ENCODE results near the gene TWF2. TPM values are rescaled to one million over a fixed set of nuclear protein-coding genes. Genes with fewer than 3 reads are reported as not detected.

Gene TWF2
- total and polyA plus RNA-seq, 10 of the 15 experiments (the other 5 are each of a cell fraction or from before 2014, with no cell fraction given): 0.16 to 106 (median 68.5) TPM

GRCh38 chr3:52237006-52237656 is 1.8 kb downstream of the TWF2 start:
- in situ Hi-C loops (cut with MboI) (no loop called here), intact Hi-C loops (cut with micrococcal nuclease; ENCODE audit: unreplicated experiment) (loop anchor here (1.0 kb wide), 1 partner anchor 102 kb away; no protein-coding TSS in a partner anchor)
- ATAC-seq (no peak), FAIRE-seq (no peak), DNase-seq (ENCODE audit: low read depth, low spot score) (no peak)
- RAD21 ChIA-PET (ENCODE audit: unreplicated experiment): interaction anchor here (1.4 to 1.8 kb wide), 3 partner anchors 9 to 51 kb away, joined by 5 to 6 read pairs (median 6); partner anchors contain the start of genes GLYCTK, PPM1M and WDR82
- Histone ChIP-seq H3K9ac (ENCODE audit: control insufficient read depth, insufficient read depth, low read length) (peak overlapping the region; percentile 87; the same call in 1 of the 2 replicates), H3K4me3 (peak overlapping the region; percentile 93), H3K9me3 (replicated peaks; ENCODE audit: control insufficient read depth, insufficient read depth, low read length) (no peaks in the 10 kb centered on the region), H3K4me2 (ENCODE audit: control insufficient read depth, insufficient read depth) (peak overlapping the region; percentile 81), H3K79me2 (ENCODE audit: control insufficient read depth, insufficient read depth, low read length) (peaks cover 39% of the 10 kb centered on the region), H3K36me3 (ENCODE audit: control insufficient read depth in 2 of 2, insufficient read depth in 2 of 2, low read length in 1 of 2) (peaks cover 2 to 5% of the 10 kb centered on the region in 2 experiments; a peak in 2 of 4 replicates), H2AFZ (ENCODE audit: control insufficient read depth, low read depth, low read length) (no peak overlapping the region), H3K27ac (ENCODE audit: control insufficient read depth, insufficient read depth) (peak overlapping the region; percentile 88), H3K27me3 (replicated peaks in 1 of 2; ENCODE audit: control insufficient read depth in 2 of 2, insufficient read depth in 2 of 2, low read length in 1 of 2) (no peaks in the 10 kb centered on the region), H4K20me1 (ENCODE audit: control insufficient read depth, insufficient read depth) (no peaks in the 10 kb centered on the region), H3K4me1 (ENCODE audit: control insufficient read depth, insufficient read depth, low read length) (peaks cover 36% of the 10 kb centered on the region)
- TF ChIP-seq BHLHE40 (IDR thresholded peaks at IDR 0.05; ENCODE audit: borderline replicate concordance in 1 of 2, low read depth in 2 of 2, low read length in 1 of 2) (no peak), EED (IDR thresholded peaks at IDR 0.05; ENCODE audit: low read depth) (0 out of 2 replicates have a peak, but pooled peaks have one; percentile 2)
- WGBS (ENCODE audit: insufficient coverage, insufficient replicate concordance, low lambda C conversion rate, missing lambda C conversion rate): 84% methylated on average over 6 of the region's 6 CpGs
- CTCF ChIA-PET: interaction anchor here (0.7 to 3.8 kb wide), 12 partner anchors 9 to 184 kb away, joined by 3 to 26 read pairs (median 5); partner anchors contain the start of gene TLR9
- SMC1A ChIA-PET (ENCODE audit: uncharacterized antibody, unreplicated experiment): interaction anchor here (1.0 to 4.2 kb wide), 7 partner anchors 12 to 102 kb away, joined by 3 to 25 read pairs (median 7); partner anchors contain the start of gene TLR9
- POLR2A ChIA-PET: interaction anchor here (0.8 to 7.2 kb wide), 4 partner anchors 12 to 101 kb away, joined by 3 to 43 read pairs (median 20); partner anchors contain the start of genes TLR9 and WDR82
- BruUV-seq (replicated peaks): no TSS peak

DNA sequence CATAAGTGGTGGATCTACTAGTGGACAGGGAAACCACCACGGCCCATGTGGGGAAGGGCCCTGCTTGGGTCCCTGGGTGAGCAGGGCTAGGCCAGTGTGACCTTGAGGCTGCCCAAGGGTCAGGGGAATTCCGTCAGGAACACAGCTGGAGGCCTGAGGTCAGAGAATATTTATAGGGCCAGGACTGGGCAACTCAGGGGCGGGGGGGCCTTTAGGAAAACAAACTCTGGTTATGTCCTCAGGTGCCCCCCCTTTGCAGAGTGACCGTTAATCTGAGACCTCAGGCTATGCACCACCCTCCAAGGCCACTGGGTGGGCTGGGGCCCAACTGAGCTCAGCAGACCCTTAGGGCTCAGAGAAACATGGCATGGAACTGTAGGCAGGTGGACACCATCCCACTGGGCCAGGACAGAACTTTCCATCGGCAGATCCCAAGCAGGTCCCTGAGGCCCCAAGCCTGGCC is 2.5 kb downstream of the TWF2 start:
- CTCF ChIA-PET: interaction anchor here (0.8 to 3.3 kb wide), 7 partner anchors 9 to 201 kb away, joined by 3 to 26 read pairs (median 5); no protein-coding TSS in a partner anchor
- no peak for TF ChIP-seq HSF1 (IDR thresholded peaks at IDR 0.05; ENCODE audit: low read depth, low read length)
- TF ChIP-seq, protein P1, sequence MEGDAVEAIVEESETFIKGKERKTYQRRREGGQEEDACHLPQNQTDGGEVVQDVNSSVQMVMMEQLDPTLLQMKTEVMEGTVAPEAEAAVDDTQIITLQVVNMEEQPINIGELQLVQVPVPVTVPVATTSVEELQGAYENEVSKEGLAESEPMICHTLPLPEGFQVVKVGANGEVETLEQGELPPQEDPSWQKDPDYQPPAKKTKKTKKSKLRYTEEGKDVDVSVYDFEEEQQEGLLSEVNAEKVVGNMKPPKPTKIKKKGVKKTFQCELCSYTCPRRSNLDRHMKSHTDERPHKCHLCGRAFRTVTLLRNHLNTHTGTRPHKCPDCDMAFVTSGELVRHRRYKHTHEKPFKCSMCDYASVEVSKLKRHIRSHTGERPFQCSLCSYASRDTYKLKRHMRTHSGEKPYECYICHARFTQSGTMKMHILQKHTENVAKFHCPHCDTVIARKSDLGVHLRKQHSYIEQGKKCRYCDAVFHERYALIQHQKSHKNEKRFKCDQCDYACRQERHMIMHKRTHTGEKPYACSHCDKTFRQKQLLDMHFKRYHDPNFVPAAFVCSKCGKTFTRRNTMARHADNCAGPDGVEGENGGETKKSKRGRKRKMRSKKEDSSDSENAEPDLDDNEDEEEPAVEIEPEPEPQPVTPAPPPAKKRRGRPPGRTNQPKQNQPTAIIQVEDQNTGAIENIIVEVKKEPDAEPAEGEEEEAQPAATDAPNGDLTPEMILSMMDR (IDR thresholded peaks at IDR 0.05 in 2 of 3, conservative IDR thresholded peaks at IDR 0.05 in 1 of 3; ENCODE audit: control insufficient read depth in 2 of 3, extremely low read depth in 1 of 3, insufficient read depth in 1 of 3, low read depth in 3 of 3, low read length in 3 of 3): 0 out of 6 replicates have a peak, but pooled peaks of 1 of the 3 experiments have one; percentile 18
- no peak for TF ChIP-seq USF2 (IDR thresholded peaks at IDR 0.05; ENCODE audit: borderline replicate concordance, low read depth, low read length)
- no peak for TF ChIP-seq STAT1 (conservative IDR thresholded peaks at IDR 0.05)
- SMC1A ChIA-PET (ENCODE audit: uncharacterized antibody, unreplicated experiment): interaction anchor here (1.5 to 4.2 kb wide), 6 partner anchors 11 to 103 kb away, joined by 5 to 25 read pairs (median 9); partner anchors contain the start of gene TLR9
- in situ Hi-C loops (cut with MboI): no loop called here
- RAD21 ChIA-PET (ENCODE audit: unreplicated experiment): interaction anchor here (1.4 to 1.8 kb wide), 3 partner anchors 10 to 52 kb away, joined by 5 to 6 read pairs (median 6); partner anchors contain the start of genes GLYCTK, PPM1M and WDR82
- no peaks in the 10 kb centered on the region for H3K9me3 ChIP-seq (replicated peaks; ENCODE audit: control insufficient read depth, insufficient read depth, low read length)
- H3K4me3 ChIP-seq: no peak overlapping the region
- BruUV-seq (replicated peaks): no TSS peak
- 66% methylated on average over 5 of the region's 5 CpGs for WGBS (ENCODE audit: insufficient coverage, insufficient replicate concordance, low lambda C conversion rate, missing lambda C conversion rate)
- FAIRE-seq (no peak), DNase-seq (ENCODE audit: low read depth, low spot score) (no peak), ATAC-seq (no peak)
- no peaks in the 10 kb centered on the region for H3K27me3 ChIP-seq (replicated peaks in 1 of 2; ENCODE audit: control insufficient read depth in 2 of 2, insufficient read depth in 2 of 2, low read length in 1 of 2)
- H4K20me1 ChIP-seq (ENCODE audit: control insufficient read depth, insufficient read depth): no peaks in the 10 kb centered on the region
- H3K36me3 ChIP-seq (ENCODE audit: control insufficient read depth in 2 of 2, insufficient read depth in 2 of 2, low read length in 1 of 2): peaks cover 2 to 5% of the 10 kb centered on the region in 2 experiments; a peak in 2 of 4 replicates
- peaks cover 39% of the 10 kb centered on the region for H3K79me2 ChIP-seq (ENCODE audit: control insufficient read depth, insufficient read depth, low read length)
- H3K4me2 ChIP-seq (ENCODE audit: control insufficient read depth, insufficient read depth): 0 out of 2 replicates have a peak overlapping the region, but pooled peaks have one; percentile 13
- no peak overlapping the region for H3K9ac ChIP-seq (ENCODE audit: control insufficient read depth, insufficient read depth, low read length)
- H3K27ac ChIP-seq (ENCODE audit: control insufficient read depth, insufficient read depth): peak overlapping the region; percentile 31; the same call in 1 of the 2 replicates
- POLR2A ChIA-PET: interaction anchor here (1.5 to 7.2 kb wide), 3 partner anchors 11 to 102 kb away, joined by 7 to 43 read pairs (median 34); partner anchors contain the start of genes TLR9 and WDR82
- H3K4me1 ChIP-seq (ENCODE audit: control insufficient read depth, insufficient read depth, low read length): peaks cover 30% of the 10 kb centered on the region
- intact Hi-C loops (cut with micrococcal nuclease; ENCODE audit: unreplicated experiment): no loop called here
- no peak overlapping the region for H2AFZ ChIP-seq (ENCODE audit: control insufficient read depth, low read depth, low read length)

Measured in GM12878 (cell line).